ENCODE data around the gene DYNLRB1. TPM values are rescaled to one million over a fixed set of nuclear protein-coding genes. Genes with fewer than 3 reads are reported as not detected.

DYNLRB1 gene
- total and polyA plus RNA-seq, 2 of the 13 experiments (the other 11 are each of a cell fraction or from before 2014, with no cell fraction given): 140 to 244 TPM

- Histone ChIP-seq H3K9me3 (ENCODE audit: low read length) (no peaks in the 10 kb centered on the region), H3K27ac (ENCODE audit: extremely low read length, insufficient read depth, low read length) (peak overlapping the region; percentile 74), H3K36me3 (replicated peaks in 1 of 2; ENCODE audit: control insufficient read depth in 1 of 2, insufficient read depth in 2 of 2, low read length in 2 of 2) (peaks cover 8 to 26% of the 10 kb centered on the region in 2 experiments), H3K4me3 (replicated peaks in 1 of 3; ENCODE audit: insufficient read depth in 1 of 3, low read depth in 2 of 3, low read length in 3 of 3) (peak overlapping the region; percentile 15 to 43 (median 17); a peak in 5 of 6 replicates), H4K20me1 (ENCODE audit: insufficient read depth, low read length) (peaks cover 8% of the 10 kb centered on the region), H3K4me2 (ENCODE audit: low read depth, low read length) (peak overlapping the region; percentile 77), H3K27me3 (ENCODE audit: control insufficient read depth in 1 of 2, insufficient read depth in 2 of 2, low read length in 2 of 2) (no peaks in the 10 kb centered on the region; a peak in 1 of 5 replicates), H3K4me1 (ENCODE audit: insufficient read depth, low read length) (peaks cover 55% of the 10 kb centered on the region), H2AFZ (ENCODE audit: low read length) (no peak overlapping the region), H3K79me2 (ENCODE audit: insufficient read depth, low read length) (peaks cover 15% of the 10 kb centered on the region), H3K9ac (ENCODE audit: insufficient read depth, low read depth, low read length) (peak overlapping the region; percentile 59)
- peak; percentile 59 for DNase-seq (ENCODE audit: low spot score)
- peak; percentile 56 for FAIRE-seq
- peak; percentile 1 for ATAC-seq
- in situ Hi-C loops (cut with HindIII; ENCODE audit: extremely low pct_ligation_motif_present, low pct_unique_long_range_greater_than_20kb): no loop called here
- BruUV-seq (replicated peaks): no TSS peak
- WGBS (ENCODE audit: low lambda C conversion rate): 22% methylated on average over 4 of the region's 4 CpGs
- intact Hi-C loops (cut with micrococcal nuclease; ENCODE audit: unreplicated experiment): loop anchor here (2.0 kb wide), 1 partner anchor 14 kb away; no protein-coding TSS in a partner anchor
- ChIA-PET POLR2A (interaction anchor here (1.0 to 1.7 kb wide), 13 partner anchors 8 to 313 kb away, joined by 3 to 12 read pairs (median 4); partner anchors contain the start of genes AHCY, ITCH and NCOA6), CTCF (ENCODE audit: low intra/inter-chr PET ratio, low total read pairs) (no interaction called here)
- TF ChIP-seq ZNF430 (CRISPR knock-in tag; IDR thresholded peaks at IDR 0.05) (no peak), ZNF580 (CRISPR knock-in tag; IDR thresholded peaks at IDR 0.05; ENCODE audit: borderline replicate concordance, low read depth) (peak; percentile 70; the same call in 1 of the 2 replicates), MIER3 (CRISPR knock-in tag; IDR thresholded peaks at IDR 0.05; ENCODE audit: borderline replicate concordance) (no peak), HMG20B (CRISPR knock-in tag; conservative IDR thresholded peaks at IDR 0.05) (no peak), BHLHE40 (IDR thresholded peaks at IDR 0.05; ENCODE audit: low read length) (no peak), ZNF878 (CRISPR knock-in tag; IDR thresholded peaks at IDR 0.05) (no peak), ZMAT3 (CRISPR knock-in tag; conservative IDR thresholded peaks at IDR 0.05) (0 out of 2 replicates have a peak, but pooled peaks have one; percentile 49), IRF2 (CRISPR knock-in tag; IDR thresholded peaks at IDR 0.05) (peak; percentile 44; the same call in 1 of the 2 replicates), ZNF567 (CRISPR knock-in tag; IDR thresholded peaks at IDR 0.05; ENCODE audit: borderline replicate concordance) (no peak), ZFP62 (CRISPR knock-in tag; IDR thresholded peaks at IDR 0.05) (no peak), ZNF205 (CRISPR knock-in tag; IDR thresholded peaks at IDR 0.05) (peak; percentile 74; the same call in 1 of the 2 replicates), ZFP36 (IDR thresholded peaks at IDR 0.05; ENCODE audit: borderline replicate concordance, low read depth, low read length, partially characterized antibody) (no peak), PBX3 (CRISPR knock-in tag; IDR thresholded peaks at IDR 0.05; ENCODE audit: borderline replicate concordance) (no peak), CENPT (CRISPR knock-in tag; IDR thresholded peaks at IDR 0.05; ENCODE audit: low read depth) (no peak), POLR2A (IDR thresholded peaks at IDR 0.05; ENCODE audit: insufficient read depth in 1 of 2, low read depth in 2 of 2, low read length in 2 of 2) (0 out of 4 replicates have a peak, but pooled peaks of 1 of the 2 experiments have one; percentile 28), RXRA (CRISPR knock-in tag; IDR thresholded peaks at IDR 0.05) (no peak), MTERF4 (CRISPR knock-in tag; IDR thresholded peaks at IDR 0.05) (no peak), GMEB2 (CRISPR knock-in tag; IDR thresholded peaks at IDR 0.05; ENCODE audit: low read depth) (no peak), ZNF800 (CRISPR knock-in tag; IDR thresholded peaks at IDR 0.05) (no peak)
These were observed 3.8 kb upstream of the DYNLRB1 start for GRCh38 chr20:34512266-34512954.

All from HepG2 (cell line).